H1 (cell line): Measurements from ENCODE around the gene BACE1. TPM values are rescaled to one million over a fixed set of nuclear protein-coding genes. Genes with fewer than 3 reads are reported as not detected.

Source experiments
- CTCF ChIA-PET: fragments of 300-600 bp; sonication (Branson Sonifier 250); formaldehyde crosslinking; loops from one replicate; lab custom pipeline; 2021; ENCODE audit not compliant: partially characterized antibody; lab: Charles Lee
- POLR2A ChIA-PET: fragments of 300-600 bp; sonication (Branson Sonifier 250); formaldehyde crosslinking; loops from one replicate; lab custom pipeline; 2021; ENCODE audit warnings: inconsistent platforms; ENCODE audit not compliant: partially characterized antibody; lab: Charles Lee
- DNase-seq, 2 experiments: peaks; one replicate each; pipeline versions ENCODE4 v3.0.0 to v3.0.0-alpha.2; 2010 to 2022; ENCODE audit warnings: low spot score in 2 of 2, low read depth in 1 of 2, mixed read lengths in 1 of 2
- FAIRE-seq: peaks from 2 replicates; lab custom pipeline; 2011; peaks lifted over from hg19 to GRCh38; lab: Jason Lieb, UNC
- H2AFZ ChIP-seq: 2 replicates; pipeline ENCODE4 v1.8.1; 2012; ENCODE audit warnings: low read length, inconsistent platforms
- H2AK5ac ChIP-seq: 2 replicates; pipeline ENCODE4 v1.6.1; 2013; ENCODE audit warnings: low read depth, low read length
- H2BK120ac ChIP-seq: replicated peaks from 2 replicates; pipeline ENCODE3; 2013; ENCODE audit warnings: low read depth, low read length, inconsistent platforms
- H2BK12ac ChIP-seq: 2 replicates; pipeline ENCODE4 v1.6.1; 2013; ENCODE audit warnings: low read depth, low read length
- H2BK15ac ChIP-seq: 2 replicates; pipeline ENCODE4 v1.6.1; 2013; ENCODE audit warnings: low read length
- H2BK20ac ChIP-seq: 2 replicates; pipeline ENCODE4 v1.6.1; 2013; ENCODE audit warnings: low read length
- H2BK5ac ChIP-seq: 2 replicates; pipeline ENCODE4 v1.6.1; 2013; ENCODE audit warnings: low read depth, low read length
- H3K14ac ChIP-seq: 2 replicates; pipeline ENCODE4 v1.6.1; 2013; ENCODE audit warnings: inconsistent platforms; ENCODE audit not compliant: insufficient read length
- H3K18ac ChIP-seq: 2 replicates; pipeline ENCODE4 v1.6.1; 2013; ENCODE audit warnings: low read length; ENCODE audit errors: extremely low read depth
- H3K23ac ChIP-seq: 2 replicates; pipeline ENCODE4 v1.6.1; 2013; ENCODE audit warnings: inconsistent platforms; ENCODE audit not compliant: insufficient read length
- H3K23me2 ChIP-seq: 2 replicates; pipeline ENCODE4 v1.6.1; 2013; ENCODE audit warnings: low read depth, low read length
- H3K27ac ChIP-seq: 2 replicates; pipeline ENCODE4 v1.6.1; 2011; ENCODE audit warnings: low read depth, low read length, inconsistent platforms
- H3K27me3 ChIP-seq, 4 experiments: replicated peaks in 1 of 4; 1 replicate in 1 of 4; 2 replicates in 3 of 4; pipeline versions ENCODE4 v1.6.1 to v1.8.1; 2011 to 2013; ENCODE audit warnings: low read length in 3 of 4, mild to moderate bottlenecking in 3 of 4, inconsistent platforms in 2 of 4, mixed read lengths in 2 of 4, moderate library complexity in 1 of 4; ENCODE audit not compliant: control insufficient read depth in 3 of 4, insufficient read depth in 3 of 4; ENCODE audit errors: extremely low read depth in 1 of 4
- H3K36me3 ChIP-seq, 4 experiments: 2 replicates each; pipeline versions ENCODE4 v1.6.1 to v1.8.1; 2011 to 2013; ENCODE audit warnings: mild to moderate bottlenecking in 4 of 4, low read length in 3 of 4, moderate library complexity in 2 of 4, control low read depth in 1 of 4, inconsistent platforms in 1 of 4; ENCODE audit not compliant: insufficient read depth in 4 of 4, control insufficient read depth in 2 of 4
- H3K4ac ChIP-seq: replicated peaks from 2 replicates; pipeline ENCODE3; 2013; ENCODE audit warnings: low read length, low read depth, mixed read lengths, inconsistent platforms; ENCODE audit not compliant: insufficient read length
- H3K4me1 ChIP-seq, 4 experiments: replicated peaks in 1 of 4; 1 replicate in 1 of 4; 2 replicates in 3 of 4; pipeline versions ENCODE4 v1.6.1 to v1.8.1; 2011 to 2013; ENCODE audit warnings: low read length in 3 of 4, inconsistent platforms in 2 of 4, mixed read lengths in 1 of 4; ENCODE audit not compliant: insufficient read depth in 4 of 4, control insufficient read depth in 3 of 4
- H3K4me2 ChIP-seq, 2 experiments: 2 replicates each; pipeline versions ENCODE4 v1.6.1 to v1.8.1; 2011 to 2013; ENCODE audit warnings: low read depth in 2 of 2, low read length in 2 of 2, control low read depth in 1 of 2, inconsistent platforms in 1 of 2, mild to moderate bottlenecking in 1 of 2; ENCODE audit not compliant: insufficient read depth in 1 of 2
- H3K4me3 ChIP-seq, 4 experiments: fragments of 200-600, 300-600 bp in 1 of 4; sonication (generic), shearing (Covaris generic), sonication (Bioruptor Twin) in 1 of 4; 2 replicates each; pipeline versions ENCODE4 v1.5.1 to v1.8.1; 2011 to 2016; ENCODE audit warnings: low read length in 4 of 4, low read depth in 3 of 4, control low read depth in 2 of 4, inconsistent platforms in 2 of 4, mild to moderate bottlenecking in 2 of 4, mixed read lengths in 1 of 4, moderate library complexity in 1 of 4; ENCODE audit not compliant: insufficient read depth in 2 of 4; ENCODE audit errors: extremely low read depth in 1 of 4
- H3K56ac ChIP-seq: replicated peaks from 2 replicates; pipeline ENCODE3; 2013; ENCODE audit warnings: low read depth, mild to moderate bottlenecking, mixed read lengths, low read length, inconsistent platforms; ENCODE audit not compliant: insufficient read length
- H3K79me1 ChIP-seq: 2 replicates; pipeline ENCODE4 v1.6.1; 2013; ENCODE audit warnings: low read depth, low read length, control low read depth
- H3K79me2 ChIP-seq, 2 experiments: 2 replicates each; pipeline versions ENCODE4 v1.6.1 to v1.8.1; 2012 to 2013; ENCODE audit warnings: low read length in 2 of 2, mild to moderate bottlenecking in 2 of 2, inconsistent platforms in 1 of 2; ENCODE audit not compliant: insufficient read depth in 2 of 2, control insufficient read depth in 1 of 2
- H3K9ac ChIP-seq, 4 experiments: replicated peaks in 1 of 4; 1 replicate in 1 of 4; 2 replicates in 3 of 4; pipeline versions ENCODE4 v1.6.1 to v1.8.1; 2011 to 2013; ENCODE audit warnings: low read depth in 3 of 4, low read length in 3 of 4, control low read depth in 2 of 4, mild to moderate bottlenecking in 2 of 4, moderate library complexity in 2 of 4, inconsistent platforms in 1 of 4; ENCODE audit errors: extremely low read depth in 1 of 4
- H3K9me3 ChIP-seq, 2 experiments: 2 replicates each; pipeline versions ENCODE4 v1.6.1 to v1.8.1; 2012 to 2013; ENCODE audit warnings: mild to moderate bottlenecking in 2 of 2, moderate library complexity in 2 of 2, control low read depth in 1 of 2, inconsistent platforms in 1 of 2, low read depth in 1 of 2, low read length in 1 of 2, mixed read lengths in 1 of 2; ENCODE audit not compliant: insufficient read depth in 2 of 2
- H4K20me1 ChIP-seq, 2 experiments: replicated peaks in 1 of 2; 2 replicates each; pipeline versions ENCODE3 to v1.8.1; 2011 to 2013; ENCODE audit warnings: inconsistent platforms in 2 of 2, low read length in 2 of 2, mild to moderate bottlenecking in 1 of 2; ENCODE audit not compliant: insufficient read depth in 2 of 2, control insufficient read depth in 1 of 2
- H4K5ac ChIP-seq: 2 replicates; pipeline ENCODE4 v1.6.1; 2013; ENCODE audit warnings: low read length, low read depth, mixed read lengths, inconsistent platforms; ENCODE audit not compliant: insufficient read length
- H4K8ac ChIP-seq: 2 replicates; pipeline ENCODE4 v1.8.0; 2013; ENCODE audit warnings: mild to moderate bottlenecking, moderate library complexity, low read length, inconsistent platforms; ENCODE audit not compliant: insufficient read depth; ENCODE audit errors: extremely low read depth
- H4K91ac ChIP-seq: replicated peaks from 2 replicates; pipeline ENCODE3; 2013; ENCODE audit warnings: low read length, mixed read lengths, inconsistent platforms; ENCODE audit not compliant: insufficient read length
- ASH2L ChIP-seq: fragments of 200-600, 300-600 bp; sonication (generic); IDR thresholded peaks from one replicate; pipeline ENCODE4 v1.7.1; 2017; ENCODE audit warnings: low read length
- BRCA1 ChIP-seq: IDR thresholded peaks from 2 replicates; pipeline ENCODE4 v1.6.1; 2012; ENCODE audit warnings: low read depth, low read length, improper control_type of control experiment
- CREB1 ChIP-seq: IDR thresholded peaks from 2 replicates; pipeline ENCODE4 v1.6.1; 2012; ENCODE audit warnings: inconsistent platforms
- CTBP2 ChIP-seq: IDR thresholded peaks from 2 replicates; pipeline ENCODE4 v1.7.0; 2011; ENCODE audit warnings: borderline replicate concordance, mild to moderate bottlenecking, moderate library complexity, mixed read lengths, low read length; ENCODE audit not compliant: insufficient read depth, insufficient read length
- GTF2F1 ChIP-seq: IDR thresholded peaks from 2 replicates; pipeline ENCODE4 v1.6.1; 2012; ENCODE audit warnings: low read depth, low read length, improper control_type of control experiment, borderline replicate concordance
- JUND ChIP-seq: IDR thresholded peaks from 2 replicates; pipeline ENCODE4 v1.6.1; 2011; ENCODE audit warnings: mild to moderate bottlenecking, improper control_type of control experiment, low read length
- KDM5A ChIP-seq: fragments of 200-600 bp; IDR thresholded peaks from 2 replicates; pipeline ENCODE4 v1.7.1; 2012; ENCODE audit warnings: mild to moderate bottlenecking, low read length, inconsistent platforms, mixed read lengths
- RFX5 ChIP-seq: IDR thresholded peaks from 2 replicates; pipeline ENCODE4 v1.6.1; 2011; ENCODE audit warnings: low read depth, low read length, improper control_type of control experiment, borderline replicate concordance
- RNF2 ChIP-seq: fragments of 200-900, 300-1000 bp; sonication (generic); IDR thresholded peaks from 2 replicates; pipeline ENCODE4 v1.7.1; 2016; ENCODE audit warnings: borderline replicate concordance, low read depth, mild to moderate bottlenecking, antibody characterized with exemption, low read length; ENCODE audit not compliant: poor library complexity, severe bottlenecking; ENCODE audit errors: missing control alignments
- WGBS, 2 experiments: shearing (Covaris generic) in 1 of 2; methylation state at CpG; one replicate each; pipeline versions ENCODE4 v1.1.6 to v1.1.7; 2013 to 2015; ENCODE audit warnings: low lambda C conversion rate in 2 of 2, mixed read lengths in 2 of 2, inconsistent platforms in 1 of 2, low coverage in 1 of 2, missing lambda C conversion rate in 1 of 2; ENCODE audit not compliant: insufficient replicate concordance in 2 of 2, insufficient coverage in 1 of 2, insufficient read length in 1 of 2; ENCODE audit errors: extremely low coverage in 1 of 2, missing lambda C conversion rate in 1 of 2; 5-methylcytosine and 5-hydroxymethylcytosine counted together
- polyA plus RNA-seq, 7 experiments: library from polyadenylated mRNA; depleted of rRNA in 3 of 7; stranded (reverse) in 5 of 7; unstranded in 2 of 7; fragments of >200 nt in 5 of 7; fragments of 200-250 nt in 2 of 7; gene quantifications; 1 replicate in 5 of 7; 2 replicates in 1 of 7; 4 replicates in 1 of 7; pipeline versions ENCODE4 v1.2.1 to v1.2.3, GENCODE V29; 2011 to 2013; ENCODE audit warnings: missing spikeins in 2 of 7, mixed read lengths in 2 of 7
- total RNA-seq: library from RNA; stranded (reverse); fragmentation: NEBNext Ultra II Directional; extraction: Animal tissue kit (Norgen Biotek cat#: 25700); gene quantifications from 2 replicates; pipeline ENCODE4 v1.2.1, GENCODE V29; 2021
- TF ChIP-seq, protein P1 (sequence below): IDR thresholded peaks from 2 replicates; pipeline ENCODE4 v1.6.1; 2012; ENCODE audit warnings: low read length, inconsistent platforms

Gene BACE1
- total and polyA plus RNA-seq, 2 of the 8 experiments (the other 6 are each of a cell fraction or from before 2014, with no cell fraction given) = 7.7 to 7.9 TPM

DNA sequence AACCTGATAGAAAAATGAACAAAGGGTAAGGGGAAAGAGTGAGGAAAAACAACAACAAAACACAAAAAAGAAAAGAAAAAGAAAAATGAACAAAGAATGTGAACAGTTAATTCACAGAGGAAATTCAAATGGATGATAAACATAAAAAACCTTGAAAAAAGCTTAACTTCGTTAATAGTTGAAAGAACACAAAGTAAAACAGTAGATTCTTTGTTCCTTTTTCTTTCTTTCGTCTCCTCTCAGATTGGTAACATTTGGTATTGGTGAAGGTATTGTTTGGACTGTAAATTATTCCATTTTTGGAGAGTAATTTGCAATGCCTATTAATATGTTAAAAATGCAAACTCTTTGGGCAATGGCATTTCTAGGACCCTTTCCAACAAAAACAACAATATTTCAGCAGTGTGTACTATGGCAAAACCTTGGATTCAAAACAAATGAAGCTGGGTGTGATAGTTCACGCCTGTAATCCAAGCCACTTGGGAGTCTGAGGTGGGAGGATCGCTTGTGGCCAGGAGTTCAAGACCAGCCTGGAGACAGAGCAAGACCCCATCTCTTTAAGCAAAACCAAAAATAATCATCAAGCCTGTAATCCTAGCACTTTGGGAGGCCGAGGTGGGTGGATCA is 3.3 kb upstream of the BACE1 start:
- H4K5ac ChIP-seq = no peak overlapping the region
- H4K20me1 ChIP-seq = peaks cover 0 to 1% of the 10 kb centered on the region in 2 experiments
- H3K14ac ChIP-seq = no peak overlapping the region
- no peak overlapping the region for H3K23ac ChIP-seq
- H2BK20ac ChIP-seq = no peak overlapping the region
- no peak for DNase-seq
- H2BK5ac ChIP-seq = no peak overlapping the region
- no peak for FAIRE-seq
- H2BK15ac ChIP-seq = no peak overlapping the region
- no peak overlapping the region for H3K56ac ChIP-seq
- peaks cover 0 to 4% (median 2%) of the 10 kb centered on the region in 4 experiments; a peak in 5 of 7 replicates for H3K27me3 ChIP-seq
- no peak overlapping the region for H3K4ac ChIP-seq
- no peak overlapping the region for H3K9ac ChIP-seq
- H2BK120ac ChIP-seq = no peak overlapping the region
- no peaks in the 10 kb centered on the region for H3K9me3 ChIP-seq
- ChIA-PET POLR2A (interaction anchor here (1.1 to 1.9 kb wide), 4 partner anchors 8 to 15 kb away, joined by 3 to 6 read pairs (median 3); partner anchors contain the start of gene CEP164), CTCF (interaction anchor here (0.6 to 1.3 kb wide), 3 partner anchors 9 to 994 kb away, joined by 3 to 4 read pairs (median 3); no protein-coding TSS in a partner anchor)
- H3K23me2 ChIP-seq = peaks cover 10% of the 10 kb centered on the region; the same call in 1 of the 2 replicates
- peaks cover 5 to 10% (median 8%) of the 10 kb centered on the region in 4 experiments for H3K4me1 ChIP-seq
- no peak overlapping the region for H4K91ac ChIP-seq
- H2BK12ac ChIP-seq = no peak overlapping the region
- H2AK5ac ChIP-seq = no peak overlapping the region
- no peak overlapping the region for H3K4me3 ChIP-seq
- no peak overlapping the region for H3K18ac ChIP-seq
- no peaks in the 10 kb centered on the region for H3K36me3 ChIP-seq
- 83% methylated on average over 5 of the region's 5 CpGs; no CpG with 5 or more reads in 1 of the 2 experiments for WGBS, 2 experiments
- no peak overlapping the region for H2AFZ ChIP-seq
- H3K79me2 ChIP-seq = no peaks in the 10 kb centered on the region
- no peak overlapping the region for H3K4me2 ChIP-seq
- no peaks in the 10 kb centered on the region for H3K79me1 ChIP-seq
- H4K8ac ChIP-seq = no peak overlapping the region
- H3K27ac ChIP-seq = no peak overlapping the region
- TF ChIP-seq CTBP2 (no peak), BRCA1 (no peak), GTF2F1 (no peak), RFX5 (no peak), KDM5A (no peak), ASH2L (no peak), RNF2 (no peak), JUND (no peak), CREB1 (no peak)
- TF ChIP-seq, protein P1, sequence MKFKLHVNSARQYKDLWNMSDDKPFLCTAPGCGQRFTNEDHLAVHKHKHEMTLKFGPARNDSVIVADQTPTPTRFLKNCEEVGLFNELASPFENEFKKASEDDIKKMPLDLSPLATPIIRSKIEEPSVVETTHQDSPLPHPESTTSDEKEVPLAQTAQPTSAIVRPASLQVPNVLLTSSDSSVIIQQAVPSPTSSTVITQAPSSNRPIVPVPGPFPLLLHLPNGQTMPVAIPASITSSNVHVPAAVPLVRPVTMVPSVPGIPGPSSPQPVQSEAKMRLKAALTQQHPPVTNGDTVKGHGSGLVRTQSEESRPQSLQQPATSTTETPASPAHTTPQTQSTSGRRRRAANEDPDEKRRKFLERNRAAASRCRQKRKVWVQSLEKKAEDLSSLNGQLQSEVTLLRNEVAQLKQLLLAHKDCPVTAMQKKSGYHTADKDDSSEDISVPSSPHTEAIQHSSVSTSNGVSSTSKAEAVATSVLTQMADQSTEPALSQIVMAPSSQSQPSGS = no peak
